SW 1271 (cell line): ENCODE data around the gene TYMP.
A peak's percentile ranks its signal among the peaks of the same experiment; 100 is the strongest.

ENCODE experiments used
- DNase-seq, 2 experiments: peaks; one replicate each; lab custom pipeline; 2025; lab: John Stamatoyannopoulos, UW

Gene TYMP

GRCh38 chr22:50529897-50530579 is at the start of gene TYMP:
Gene TYMP, minus strand, starts transcription at chr22:50530012. Its CDS starts 303 bp downstream, at chr22:50529709.
- peak in 1 of 2 experiments; percentile 40 for DNase-seq

GRCh38 chr22:50578776-50579310 is 49.0 kb upstream of the TYMP start:
- DNase-seq = no peak

GRCh38 chr22:50577987-50578775 is 48.4 kb upstream of the TYMP start, which contains the start of gene CPT1B:
Gene CPT1B, minus strand, starts transcription at chr22:50578427. Its CDS starts 512 bp downstream, at chr22:50577915.
- DNase-seq = no peak

GRCh38 chr22:50577697-50577986 is 47.8 kb upstream of the TYMP start:
- no peak for DNase-seq

- DNase-seq = no peak
Measured at GRCh38 chr22:50576806-50577696, 47.2 kb upstream of the TYMP start.

- DNase-seq = peak; percentile 3 to 35
Measured at GRCh38 chr22:50576070-50576469, 46.3 kb upstream of the TYMP start.

- no peak for DNase-seq
Measured at GRCh38 chr22:50575426-50575941, 45.7 kb upstream of the TYMP start.

GRCh38 chr22:50574383-50574755 is 44.6 kb upstream of the TYMP start:
- DNase-seq = no peak

- no peak for DNase-seq
Measured at GRCh38 chr22:50573491-50574382, 43.9 kb upstream of the TYMP start.

GRCh38 chr22:50572965-50573364 is 43.2 kb upstream of the TYMP start:
- no peak for DNase-seq

- no peak for DNase-seq
Measured at GRCh38 chr22:50571264-50572175, 41.7 kb upstream of the TYMP start.

- DNase-seq = no peak
Measured at GRCh38 chr22:50570861-50571260, 41.0 kb upstream of the TYMP start.

- no peak for DNase-seq
Measured at GRCh38 chr22:50569896-50570535, 40.2 kb upstream of the TYMP start.

GRCh38 chr22:50569041-50569459 is 39.2 kb upstream of the TYMP start:
- DNase-seq = no peak

- DNase-seq = no peak
Measured at GRCh38 chr22:50568626-50569025, 38.8 kb upstream of the TYMP start.

GRCh38 chr22:50567721-50568252 is 38.0 kb upstream of the TYMP start:
- no peak for DNase-seq

- no peak for DNase-seq
Measured at GRCh38 chr22:50564289-50564688, 34.5 kb upstream of the TYMP start.

GRCh38 chr22:50563413-50564160 is 33.8 kb upstream of the TYMP start:
- no peak for DNase-seq
